Measurements from ENCODE around the gene SCT. TPM values are rescaled to one million over a fixed set of nuclear protein-coding genes. Genes with fewer than 3 reads are reported as not detected.

Gene SCT
- total and polyA plus RNA-seq, 2 of the 4 experiments (the other 2 are of a cell fraction), result not detected

DNA sequence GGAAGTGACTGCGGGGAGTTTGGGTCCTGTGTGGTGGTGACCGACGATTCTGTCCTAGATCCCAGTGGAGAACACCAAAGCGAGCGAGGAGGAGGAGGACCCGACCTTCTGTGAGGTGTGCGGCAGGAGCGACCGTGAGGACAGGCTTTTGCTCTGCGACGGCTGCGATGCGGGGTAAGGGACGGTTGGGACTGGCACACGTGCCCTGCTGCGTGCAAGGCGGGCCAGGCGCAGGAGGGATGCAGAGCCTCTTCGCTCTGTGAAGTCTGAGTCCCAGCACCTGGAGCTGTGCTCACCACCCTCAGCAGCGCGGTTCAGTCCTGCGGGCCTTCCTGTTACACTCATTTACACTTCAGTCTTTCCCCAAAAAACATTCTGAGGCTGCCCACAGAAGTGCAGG lies 34.5 kb downstream of the SCT start:
- no peaks in the 10 kb centered on the region for H3K27me3 ChIP-seq (ENCODE audit: control insufficient read depth, insufficient read depth, low read length)
- no peak overlapping the region for H2AK5ac ChIP-seq (ENCODE audit: low read depth, low read length)
- no peak overlapping the region for H2AFZ ChIP-seq (replicated peaks; ENCODE audit: low read length, poor library complexity)
- no peak overlapping the region for H4K8ac ChIP-seq (ENCODE audit: low read depth in 2 of 2, low read length in 2 of 2)
- no peak overlapping the region for H2AK9ac ChIP-seq (replicated peaks; ENCODE audit: low read depth, low read length, poor library complexity)
- H3K36me3 ChIP-seq (ENCODE audit: control insufficient read depth, insufficient read depth, low read length), result peaks cover 67% of the 10 kb centered on the region
- DNase-seq (no peak), ATAC-seq (ENCODE audit: low read depth) (no peak)
- no peak overlapping the region for H3K9ac ChIP-seq (ENCODE audit: low read depth, low read length)
- peaks cover 58% of the 10 kb centered on the region for H4K20me1 ChIP-seq (ENCODE audit: insufficient read depth, low read length)
- H4K5ac ChIP-seq (ENCODE audit: low read depth, low read length), result no peak overlapping the region
- BruUV-seq (replicated peaks), result no TSS peak
- H3K9me1 ChIP-seq (ENCODE audit: insufficient read depth, low read length), result no peaks in the 10 kb centered on the region; the same call in 1 of the 2 replicates
- no peak overlapping the region for H3K18ac ChIP-seq (ENCODE audit: low read depth, low read length)
- no peak overlapping the region for H3K23ac ChIP-seq (ENCODE audit: low read depth, low read length)
- CTCF ChIA-PET, result no interaction called here
- 99% methylated on average over 14 of the region's 22 CpGs; no CpG with 5 or more reads in 1 of the 2 experiments for WGBS, 2 experiments (ENCODE audit: extremely low coverage in 2 of 2, insufficient read length in 1 of 2)
- dilution Hi-C loops (cut with HindIII; ENCODE audit: low sequenced_read_pairs, unreplicated experiment) (no loop called here), intact Hi-C loops (cut with micrococcal nuclease) (no loop called here), in situ Hi-C loops (cut with MboI; ENCODE audit: low sequenced_read_pairs) (no loop called here)
- H3K27ac ChIP-seq (ENCODE audit: insufficient read depth, low read length), result no peak overlapping the region
- H2BK5ac ChIP-seq (ENCODE audit: low read depth, low read length, poor library complexity, severe bottlenecking), result no peak overlapping the region
- H3K56ac ChIP-seq (ENCODE audit: extremely low read depth, insufficient read depth, low read length), result no peak overlapping the region
- H3K4me2 ChIP-seq (ENCODE audit: low read depth, low read length), result no peak overlapping the region
- H2BK15ac ChIP-seq (ENCODE audit: low read depth, low read length), result no peak overlapping the region
- POLR2A ChIA-PET (ENCODE audit: unreplicated experiment), result no interaction called here
- H3K4me3 ChIP-seq (ENCODE audit: insufficient read depth, low read depth, low read length), result no peak overlapping the region
- peaks cover 3% of the 10 kb centered on the region; the same call in 1 of the 2 replicates for H3K4me1 ChIP-seq (ENCODE audit: control insufficient read depth, insufficient read depth, low read length)
- no peaks in the 10 kb centered on the region for H3K9me3 ChIP-seq (ENCODE audit: control insufficient read depth, insufficient read depth, low read length)
- H3K14ac ChIP-seq (replicated peaks; ENCODE audit: low read depth, low read length), result no peak overlapping the region
- no peak for TF ChIP-seq BHLHE40 (IDR thresholded peaks at IDR 0.05; ENCODE audit: low read depth, low read length)
- no peak for TF ChIP-seq CEBPB (IDR thresholded peaks at IDR 0.05; ENCODE audit: low read depth, low read length)
- no peak for TF ChIP-seq NFE2L2 (IDR thresholded peaks at IDR 0.05; ENCODE audit: low read depth, low read length)
- TF ChIP-seq SMC3 (IDR thresholded peaks at IDR 0.05; ENCODE audit: low read depth, low read length), result no peak
- TF ChIP-seq ELK1 (IDR thresholded peaks at IDR 0.05; ENCODE audit: borderline replicate concordance, low read depth, low read length), result no peak
- TF ChIP-seq RFX5 (IDR thresholded peaks at IDR 0.05; ENCODE audit: low read depth, low read length), result no peak
- no peak overlapping the region for H2BK120ac ChIP-seq (ENCODE audit: low read depth, low read length)
- H4K91ac ChIP-seq (ENCODE audit: insufficient read depth, low read depth, low read length), result no peak overlapping the region
- H3K4ac ChIP-seq (ENCODE audit: low read depth, low read length), result no peak overlapping the region
- peaks cover 30 to 65% of the 10 kb centered on the region in 2 experiments for H3K79me1 ChIP-seq (ENCODE audit: low read depth in 1 of 2, low read length in 2 of 2)
- H2BK20ac ChIP-seq (ENCODE audit: low read depth, low read length), result no peak overlapping the region

All from IMR-90 (cell line).